GM12875 (cell line): ENCODE results near the gene PCDHGC3.

Source experiments
- H3K4me3 ChIP-seq: one replicate; pipeline ENCODE4 v1.5.1; 2011; ENCODE audit warnings: low read depth, low read length, control low read depth
- CTCF ChIP-seq: IDR thresholded peaks from 2 replicates; pipeline ENCODE4 v1.5.1; 2011; ENCODE audit warnings: low read depth, mild to moderate bottlenecking, control low read depth, inconsistent platforms, low read length, moderate library complexity, borderline replicate concordance; ENCODE audit not compliant: insufficient read depth

The PCDHGC3 gene

DNA sequence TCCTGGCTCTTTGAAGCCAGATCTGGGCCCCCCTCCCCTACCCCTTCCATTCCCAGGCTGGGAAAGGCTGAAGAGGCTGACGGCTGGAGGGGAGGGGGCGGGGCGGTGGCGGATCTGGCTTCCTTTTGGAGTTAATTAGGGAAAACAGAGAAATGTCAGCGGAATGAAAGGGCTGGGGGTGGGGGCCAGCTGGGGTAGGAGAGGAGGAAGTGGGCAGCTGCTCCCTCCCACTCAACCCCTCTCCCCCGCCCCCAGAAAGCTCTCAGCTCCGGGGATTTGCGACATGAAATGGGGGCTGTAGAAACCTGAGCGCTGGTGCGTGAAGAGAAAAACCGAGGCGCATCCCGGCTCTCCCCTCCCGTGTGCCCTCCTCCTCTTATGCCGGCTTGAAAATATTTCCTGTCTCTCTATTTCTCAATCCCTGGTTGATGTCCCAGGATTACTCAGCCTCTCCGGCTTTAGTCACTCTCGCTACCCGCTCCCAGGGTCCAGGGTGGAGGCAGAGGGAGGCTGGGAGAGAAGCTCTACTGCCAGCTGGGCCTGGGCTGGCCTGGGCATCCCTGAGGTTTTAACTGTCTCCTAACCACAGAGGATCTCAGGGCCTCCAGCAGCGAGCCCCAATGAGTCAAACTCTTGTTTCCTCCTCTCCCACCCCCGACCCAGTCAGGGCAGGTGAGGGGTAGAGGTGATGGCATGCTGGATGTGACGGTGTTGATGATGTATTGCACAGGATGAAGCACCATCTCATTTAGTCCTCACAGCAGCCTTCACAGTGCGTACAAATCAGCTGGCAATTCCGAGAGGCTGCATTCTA, 33.2 kb downstream of the PCDHGC3 start:
- TF ChIP-seq CTCF: no peak
- peak overlapping the region; percentile 70 for H3K4me3 ChIP-seq

- no peak for TF ChIP-seq CTCF
- peak overlapping the region; percentile 70 for H3K4me3 ChIP-seq
Observed at GRCh38 chr5:141510160-141510559, 34.4 kb downstream of the PCDHGC3 start.

DNA sequence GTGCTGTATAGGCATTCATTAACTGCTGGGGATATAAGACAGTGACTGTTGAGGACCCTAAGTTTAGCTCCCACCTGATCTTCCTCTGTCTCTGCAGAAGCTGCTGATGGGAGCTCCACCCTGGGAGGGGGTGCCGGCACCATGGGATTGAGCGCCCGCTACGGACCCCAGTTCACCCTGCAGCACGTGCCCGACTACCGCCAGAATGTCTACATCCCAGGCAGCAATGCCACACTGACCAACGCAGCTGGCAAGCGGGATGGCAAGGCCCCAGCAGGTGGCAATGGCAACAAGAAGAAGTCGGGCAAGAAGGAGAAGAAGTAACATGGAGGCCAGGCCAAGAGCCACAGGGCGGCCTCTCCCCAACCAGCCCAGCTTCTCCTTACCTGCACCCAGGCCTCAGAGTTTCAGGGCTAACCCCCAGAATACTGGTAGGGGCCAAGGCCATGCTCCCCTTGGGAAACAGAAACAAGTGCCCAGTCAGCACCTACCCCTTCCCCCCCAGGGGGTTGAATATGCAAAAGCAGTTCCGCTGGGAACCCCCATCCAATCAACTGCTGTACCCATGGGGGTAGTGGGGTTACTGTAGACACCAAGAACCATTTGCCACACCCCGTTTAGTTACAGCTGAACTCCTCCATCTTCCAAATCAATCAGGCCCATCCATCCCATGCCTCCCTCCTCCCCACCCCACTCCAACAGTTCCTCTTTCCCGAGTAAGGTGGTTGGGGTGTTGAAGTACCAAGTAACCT, 35.3 kb downstream of the PCDHGC3 start:
- no peak for TF ChIP-seq CTCF

DNA sequence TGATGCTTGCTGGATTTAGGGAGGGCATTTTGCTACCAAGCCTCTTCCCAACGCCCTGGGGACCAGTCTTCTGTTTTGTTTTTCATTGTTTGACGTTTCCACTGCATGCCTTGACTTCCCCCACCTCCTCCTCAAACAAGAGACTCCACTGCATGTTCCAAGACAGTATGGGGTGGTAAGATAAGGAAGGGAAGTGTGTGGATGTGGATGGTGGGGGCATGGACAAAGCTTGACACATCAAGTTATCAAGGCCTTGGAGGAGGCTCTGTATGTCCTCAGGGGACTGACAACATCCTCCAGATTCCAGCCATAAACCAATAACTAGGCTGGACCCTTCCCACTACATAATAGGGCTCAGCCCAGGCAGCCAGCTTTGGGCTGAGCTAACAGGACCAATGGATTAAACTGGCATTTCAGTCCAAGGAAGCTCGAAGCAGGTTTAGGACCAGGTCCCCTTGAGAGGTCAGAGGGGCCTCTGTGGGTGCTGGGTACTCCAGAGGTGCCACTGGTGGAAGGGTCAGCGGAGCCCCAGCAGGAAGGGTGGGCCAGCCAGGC, 36.1 kb downstream of the PCDHGC3 start:
- TF ChIP-seq CTCF: no peak
- peak overlapping the region; percentile 6 for H3K4me3 ChIP-seq

More for the DNA sequence above, 35.3 kb downstream of the PCDHGC3 start:
- peak overlapping the region; percentile 70 for H3K4me3 ChIP-seq

GRCh38 chr5:141512390-141512910, 36.7 kb downstream of the PCDHGC3 start:
- TF ChIP-seq CTCF: peak; percentile 91
- H3K4me3 ChIP-seq: peak overlapping the region; percentile 27

GRCh38 chr5:141512911-141513626, 37.3 kb downstream of the PCDHGC3 start:
- TF ChIP-seq CTCF: no peak
- H3K4me3 ChIP-seq: peak overlapping the region; percentile 50
